GM21360 (cell line): ENCODE results near the gene KXD1.
"Not testable (repeated sequence)": the region's sequence is repeated elsewhere in the genome, so short reads cannot be mapped to it uniquely, and the experiment has no call there.

Experiments
- ATAC-seq: cut with Tn5 transposase; IDR thresholded peaks from one replicate; pipeline ENCODE4 v1.9.1; 2021; ENCODE audit warnings: mild to moderate bottlenecking, moderate library complexity; ENCODE audit not compliant: unreplicated experiment

KXD1 gene, protein sequence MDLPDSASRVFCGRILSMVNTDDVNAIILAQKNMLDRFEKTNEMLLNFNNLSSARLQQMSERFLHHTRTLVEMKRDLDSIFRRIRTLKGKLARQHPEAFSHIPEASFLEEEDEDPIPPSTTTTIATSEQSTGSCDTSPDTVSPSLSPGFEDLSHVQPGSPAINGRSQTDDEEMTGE

DNA sequence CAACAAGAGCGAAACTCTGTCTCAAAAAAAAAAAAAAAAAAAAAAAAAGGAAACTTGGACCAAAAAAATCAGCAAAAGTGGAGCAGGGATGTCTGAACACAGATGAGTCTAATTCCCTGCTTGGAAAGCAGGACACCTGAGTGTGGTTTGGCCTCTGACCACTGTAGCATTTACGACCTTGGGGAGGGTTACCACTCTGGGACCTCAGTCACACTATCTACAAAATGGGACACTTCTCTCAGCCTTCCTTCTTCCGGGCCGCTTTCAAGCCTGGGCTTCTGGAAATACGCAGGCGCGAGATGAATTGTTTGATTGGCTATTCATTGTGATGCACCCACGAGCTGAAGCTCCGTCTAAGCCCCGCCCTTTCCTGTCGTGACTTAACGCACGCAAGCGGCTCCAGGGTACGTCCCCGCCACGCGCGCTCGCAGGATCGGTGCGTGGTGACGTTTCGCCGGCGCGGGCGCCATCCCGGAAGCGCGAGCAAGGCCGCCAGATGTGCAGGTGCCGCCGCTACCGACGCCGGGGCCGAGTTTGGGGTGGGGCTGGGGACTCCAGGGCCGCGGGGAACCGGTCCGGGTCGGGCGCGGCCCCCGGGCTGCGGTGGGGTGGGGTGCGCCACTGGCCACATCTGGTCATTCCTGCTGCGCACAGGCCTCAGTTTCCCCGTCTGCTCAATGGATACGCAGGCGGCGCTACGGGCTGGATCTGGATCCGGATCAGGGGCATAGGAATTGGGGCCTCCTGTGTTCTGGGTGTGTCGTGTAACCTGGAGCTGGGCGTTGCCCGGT is at the start of gene KXD1:
Gene KXD1, plus strand, starts transcription at position 460 of the 791 bp plus-strand sequence. CDS start 4,187 bp downstream, outside the sequence.
- peak; percentile 93 for ATAC-seq

DNA sequence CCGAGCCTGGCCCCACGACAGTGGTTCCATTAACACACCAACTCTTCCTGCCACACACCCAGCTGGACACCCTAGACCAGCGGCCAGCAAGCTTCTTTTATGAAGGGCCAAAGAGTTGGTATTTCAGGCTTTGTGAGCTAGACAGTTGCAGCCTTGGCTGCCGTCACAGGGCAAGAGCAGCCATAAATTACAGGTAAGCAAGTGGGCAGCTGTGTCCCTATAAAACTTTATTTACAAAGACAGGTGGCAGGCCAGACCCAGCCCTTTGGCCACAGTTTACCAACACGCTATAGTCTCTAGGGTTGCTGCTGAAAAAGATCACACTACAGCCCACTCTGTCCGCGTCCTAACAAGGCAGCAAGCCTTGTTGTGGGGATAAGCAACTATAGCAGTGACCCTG is 49.1 kb upstream of the KXD1 start:
- no peak for ATAC-seq

DNA sequence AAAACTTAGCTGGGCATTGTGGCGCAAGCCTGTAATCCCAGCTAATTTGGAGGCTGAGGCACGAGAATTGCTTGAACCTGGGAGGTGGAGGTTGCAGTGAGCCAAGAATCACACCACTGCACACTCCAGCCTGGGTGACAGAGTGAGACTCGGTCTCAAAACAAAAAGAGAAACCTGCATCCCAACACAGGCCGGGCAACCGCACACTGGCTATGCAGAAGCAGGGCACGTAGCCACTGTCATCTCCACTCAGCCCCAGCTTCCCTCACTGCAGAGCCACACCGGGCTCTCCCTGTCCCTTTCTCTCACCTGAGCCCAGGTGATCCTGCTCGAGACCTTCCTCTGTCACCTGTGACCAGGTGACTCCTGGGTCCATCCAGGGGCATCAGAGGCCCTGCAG is 47.5 kb upstream of the KXD1 start:
- ATAC-seq = no peak

DNA sequence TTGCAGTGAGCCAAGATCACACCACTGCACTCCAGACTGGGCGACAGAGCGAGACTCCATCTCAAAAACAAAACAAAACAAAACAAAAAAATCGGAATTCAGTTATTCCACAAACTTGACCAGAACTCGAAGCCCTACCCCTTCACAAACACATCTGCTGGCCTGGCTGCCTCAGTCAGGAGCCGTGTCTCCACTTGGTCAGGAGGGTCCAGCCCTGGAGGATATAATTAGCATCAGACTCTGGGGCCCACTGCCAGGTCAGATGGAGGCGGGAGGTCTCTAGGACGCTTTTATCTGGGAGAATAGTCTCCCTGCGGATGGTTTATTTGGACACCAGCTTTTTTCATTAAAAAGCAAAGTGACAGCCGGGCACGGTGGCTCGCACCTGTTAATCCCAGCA is 43.8 kb upstream of the KXD1 start:
- ATAC-seq = no peak

DNA sequence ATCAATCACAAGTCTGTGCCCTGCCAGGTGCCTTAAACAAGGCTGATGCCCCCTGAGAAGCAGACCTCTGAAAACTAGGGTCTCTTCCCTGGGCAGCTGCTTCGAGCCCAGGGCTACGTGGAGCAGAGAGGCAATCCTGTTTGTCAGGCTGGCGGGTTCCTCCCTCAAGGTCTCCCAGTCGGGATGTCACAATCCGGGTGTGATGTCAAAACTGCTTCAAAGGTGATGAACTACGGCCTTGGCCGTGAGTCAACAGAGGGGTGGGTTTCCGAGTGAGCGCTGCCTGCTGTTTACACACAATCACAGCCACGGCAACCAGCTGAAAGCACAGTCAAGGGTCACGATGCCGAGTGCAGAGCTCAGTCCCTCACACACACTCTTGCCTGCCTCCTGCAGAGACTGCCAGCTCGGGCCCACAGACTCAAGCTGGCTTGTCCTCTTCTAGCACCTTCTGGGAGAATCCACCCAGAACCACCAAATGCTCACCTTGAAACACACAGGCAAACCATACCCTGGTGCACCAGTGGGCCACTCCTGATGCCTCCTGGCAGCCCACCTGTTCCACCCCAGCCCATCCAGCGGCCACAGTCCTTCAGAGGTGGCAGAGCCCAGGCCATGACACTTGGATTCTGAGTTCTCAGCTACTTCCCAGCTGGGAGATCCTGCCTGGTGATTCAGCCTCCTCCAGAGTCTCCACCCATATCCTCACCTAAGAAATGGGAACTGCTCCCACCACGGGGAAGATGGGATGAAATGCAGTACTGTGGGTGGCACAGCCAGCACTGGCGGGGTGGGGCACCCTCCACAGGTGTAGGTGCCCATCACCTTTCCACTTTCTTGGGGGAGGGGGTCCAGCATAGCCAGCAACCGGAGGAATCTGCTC is 42.6 kb upstream of the KXD1 start:
- no peak for ATAC-seq

DNA sequence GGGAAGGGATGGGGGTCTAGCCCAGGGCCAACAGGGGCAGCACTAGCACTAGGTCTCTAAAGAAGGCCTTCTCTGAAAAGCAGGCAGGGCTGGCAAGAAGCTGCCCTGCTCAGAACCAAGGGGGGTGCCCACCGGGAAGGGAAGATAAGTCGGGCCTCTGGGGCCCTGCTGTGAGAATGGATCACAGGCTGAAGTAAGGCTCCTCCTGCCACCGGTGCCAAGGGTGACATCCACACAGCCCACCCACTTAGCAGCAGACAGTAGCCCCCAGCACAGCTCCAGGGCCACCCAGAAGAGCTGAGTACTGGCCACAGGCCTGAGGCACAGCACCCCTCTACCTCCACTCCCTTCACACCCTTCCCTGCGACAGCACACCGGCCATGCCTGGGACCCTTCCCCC is 41.7 kb upstream of the KXD1 start:
- no peak for ATAC-seq

DNA sequence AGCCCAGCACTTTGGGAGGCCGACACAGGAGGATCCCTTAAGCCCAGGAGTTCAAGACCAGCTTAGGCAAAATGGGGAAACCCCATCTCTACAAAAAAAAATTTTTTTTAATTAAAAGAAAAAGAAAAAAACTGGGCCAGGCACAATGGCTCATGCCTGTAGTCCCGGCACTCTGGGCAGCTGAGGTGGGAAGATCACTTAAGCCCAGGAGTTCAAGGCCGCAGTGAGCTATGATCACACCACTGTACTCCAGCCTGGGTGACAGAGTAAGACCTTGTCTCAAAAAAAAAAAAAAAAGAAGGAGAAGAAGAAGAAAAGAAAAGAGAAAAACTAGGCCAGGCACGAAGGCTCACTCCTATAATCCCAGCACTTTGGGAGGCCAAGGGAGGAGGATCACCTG is 40.1 kb upstream of the KXD1 start:
- no peak for ATAC-seq

DNA sequence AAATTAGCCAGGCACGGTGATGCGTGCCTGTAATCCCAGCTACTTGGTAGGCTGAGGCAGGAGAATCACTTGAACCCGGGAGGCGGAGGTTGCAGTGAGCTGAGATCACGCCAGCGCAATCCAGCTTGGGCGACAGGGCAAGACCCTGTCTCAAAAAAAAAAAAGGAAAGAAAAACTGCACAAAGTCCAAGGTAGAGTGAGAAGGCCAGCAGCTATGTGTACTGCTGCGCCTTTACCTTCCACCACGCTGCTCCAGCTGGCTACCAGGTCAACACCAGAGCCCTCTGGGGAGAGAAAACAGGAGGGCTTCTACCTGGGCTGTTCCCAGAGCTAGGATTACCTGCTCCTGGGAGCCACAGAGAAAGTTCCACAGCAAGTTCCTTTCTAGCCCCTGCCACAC is 39.0 kb upstream of the KXD1 start:
- no peak for ATAC-seq

DNA sequence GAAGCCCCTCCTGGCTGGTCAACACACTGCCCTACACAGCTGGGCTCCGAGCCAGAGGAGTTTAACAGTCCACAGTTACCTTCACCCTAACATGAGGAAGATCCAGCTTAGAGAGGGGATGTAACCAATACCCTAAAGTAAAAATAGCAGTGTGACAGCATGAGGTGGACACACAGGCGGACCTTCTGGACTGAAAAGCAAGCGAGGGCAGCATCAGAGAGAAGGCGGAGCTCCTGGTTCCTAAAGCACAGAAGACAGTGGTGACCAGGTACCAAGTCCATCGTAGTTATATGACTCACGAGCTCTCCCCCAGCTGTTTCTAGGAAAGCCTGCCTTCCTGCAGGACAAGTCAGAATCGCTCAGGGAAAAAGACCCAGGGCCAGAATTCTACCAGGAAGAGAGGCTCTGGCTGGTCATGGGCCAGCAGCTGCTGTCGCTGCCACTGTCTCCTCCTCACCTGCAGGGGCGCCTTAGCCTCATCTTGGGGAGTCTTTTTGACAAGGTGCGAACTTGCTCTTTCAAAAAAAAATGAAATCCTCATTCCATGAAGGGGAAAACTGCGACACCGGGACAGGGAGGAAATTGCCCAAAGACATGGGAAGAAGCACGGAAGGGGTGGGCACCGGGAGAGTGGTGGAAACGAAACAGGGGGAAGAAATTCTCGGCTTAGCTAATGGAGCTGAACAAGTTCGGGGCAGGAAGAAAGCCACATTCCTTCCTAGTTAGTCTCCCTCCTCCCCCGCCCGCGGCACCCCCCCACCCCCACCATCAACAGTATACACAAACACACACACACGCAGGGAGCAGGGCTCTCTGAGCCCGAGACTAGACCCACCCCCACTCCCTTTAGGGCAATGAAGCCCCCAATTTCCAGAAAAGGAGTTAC is 37.5 kb upstream of the KXD1 start:
- no peak for ATAC-seq

DNA sequence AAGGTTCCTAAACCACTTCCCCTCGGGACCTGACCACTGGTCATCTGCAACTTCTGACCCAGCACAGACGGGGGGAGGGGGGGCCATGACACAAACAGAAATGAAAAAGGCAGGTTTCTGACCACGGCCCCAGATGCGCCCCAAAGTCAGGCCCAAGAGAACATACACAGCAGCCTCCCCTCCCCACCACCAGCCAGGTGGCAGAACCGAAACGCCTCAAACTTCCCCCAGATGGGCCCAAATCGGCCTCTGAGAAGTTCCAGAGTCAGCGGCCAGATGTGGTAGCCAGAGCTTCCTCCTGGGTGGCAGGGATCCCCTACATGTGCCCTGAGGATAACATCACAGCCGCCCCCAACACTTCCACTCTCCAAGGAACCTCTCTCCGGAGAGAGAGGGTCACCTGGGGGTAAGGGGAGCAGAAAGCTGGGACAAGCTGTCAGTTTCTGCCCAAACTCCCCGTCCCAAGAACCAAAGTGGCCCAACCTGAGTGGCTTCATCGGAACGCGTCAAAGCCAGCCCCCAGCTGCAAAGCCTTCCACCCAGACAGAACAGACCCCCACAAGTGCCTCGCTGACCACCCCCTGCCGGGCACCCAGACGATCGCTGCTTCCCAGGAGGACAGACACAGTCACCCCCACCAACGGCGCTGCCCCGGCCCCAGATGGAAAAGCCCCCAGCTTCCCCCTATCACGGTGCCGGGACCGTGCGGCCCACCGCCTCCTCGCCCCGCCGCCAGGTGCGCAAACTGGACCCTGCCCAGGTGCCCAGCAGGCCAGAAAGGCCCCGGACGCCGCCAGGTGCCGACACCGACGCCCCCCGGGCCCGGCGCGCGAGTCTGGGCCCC is 36.6 kb upstream of the KXD1 start:
- ATAC-seq = no peak

DNA sequence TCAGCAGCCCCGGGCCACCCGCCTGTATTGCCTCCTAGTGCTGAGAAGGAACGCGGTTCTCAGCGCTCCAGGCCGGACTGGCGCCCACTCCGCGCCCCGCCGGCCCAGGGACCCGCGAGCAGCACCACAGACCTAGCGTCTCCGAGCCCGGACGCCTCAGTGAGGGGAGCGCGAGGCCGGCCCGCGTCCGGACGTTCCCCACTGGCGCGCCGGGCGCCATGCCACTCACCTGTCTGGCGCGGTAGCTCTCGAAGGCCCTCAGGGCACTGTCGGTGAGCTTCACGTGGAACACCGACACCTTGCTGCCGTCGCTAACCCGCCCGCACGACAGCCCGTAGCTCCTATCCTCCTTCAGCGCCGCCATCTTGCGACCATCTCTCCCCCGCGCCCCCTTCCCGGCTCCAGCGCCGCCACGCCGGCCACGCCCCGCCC is 36.0 kb upstream of the KXD1 start, which contains the start of gene ELL:
Gene ELL, minus strand, starts transcription at position 379 of the 432 bp plus-strand sequence. Its CDS starts 15 bp downstream, at position 364.
- ATAC-seq = peak; percentile 6

DNA sequence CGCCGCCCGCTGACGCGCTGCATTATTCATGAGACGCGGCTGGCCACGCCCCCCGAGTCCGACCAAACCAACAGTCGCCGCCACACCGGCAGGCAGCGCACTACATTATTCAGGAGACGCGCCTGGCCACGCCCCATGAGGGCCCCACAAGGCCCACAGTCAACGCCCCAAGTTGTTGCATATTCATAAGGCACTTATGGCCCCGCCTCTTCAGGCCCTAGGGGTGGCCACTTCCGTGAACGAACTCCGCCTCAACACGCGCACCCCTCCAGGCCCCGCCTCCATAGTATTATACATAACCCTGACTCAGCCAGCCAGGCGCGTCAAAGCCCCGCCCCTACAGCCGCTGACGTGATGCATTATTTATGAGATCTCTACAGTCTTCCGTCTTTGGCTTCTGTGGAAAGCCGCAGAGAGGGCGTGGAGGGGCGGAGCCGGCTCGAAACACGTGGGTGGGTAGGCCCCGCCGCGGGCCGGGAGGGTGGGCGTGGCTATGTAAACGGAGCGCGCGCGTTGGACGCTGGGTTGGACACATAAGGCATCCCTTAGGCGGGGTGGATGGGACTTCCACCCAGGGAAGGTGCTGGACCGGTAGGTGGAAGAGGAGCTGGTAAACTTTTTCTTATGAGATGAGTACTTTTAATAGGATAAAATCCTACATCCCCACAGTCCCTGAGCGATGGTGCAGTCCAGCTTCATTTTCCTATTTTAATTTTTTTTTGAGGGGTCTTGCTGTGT is 35.4 kb upstream of the KXD1 start:
- peak; percentile 82 for ATAC-seq

DNA sequence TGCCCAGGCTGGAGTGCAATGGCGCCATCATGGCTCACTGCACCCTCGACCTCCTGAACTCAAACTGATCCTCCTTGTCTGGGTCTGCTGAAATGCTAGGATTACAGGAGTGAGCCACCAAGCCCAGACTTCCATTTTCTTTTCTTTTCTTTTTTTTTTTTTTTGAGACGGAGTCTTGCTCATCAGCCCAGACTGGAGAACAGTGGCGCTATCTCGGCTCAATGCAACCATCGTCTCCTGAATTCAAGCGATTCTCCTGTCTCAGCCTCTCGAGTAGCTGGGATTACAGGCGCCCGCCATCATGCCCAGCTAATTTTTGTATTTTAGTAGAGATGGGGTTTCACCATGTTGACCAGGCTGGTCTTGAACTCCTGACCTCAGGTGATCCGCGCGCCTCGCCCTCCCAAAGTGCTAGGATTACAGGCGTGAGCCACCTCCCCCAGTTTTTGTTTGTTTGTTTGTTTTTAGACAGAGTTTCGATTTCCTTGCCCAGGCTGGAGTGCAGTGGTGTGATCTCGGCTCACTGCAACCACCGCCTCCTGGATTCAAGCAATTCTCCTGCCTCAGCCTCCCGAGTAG is 34.7 kb upstream of the KXD1 start:
- ATAC-seq = not testable (repeated sequence)

DNA sequence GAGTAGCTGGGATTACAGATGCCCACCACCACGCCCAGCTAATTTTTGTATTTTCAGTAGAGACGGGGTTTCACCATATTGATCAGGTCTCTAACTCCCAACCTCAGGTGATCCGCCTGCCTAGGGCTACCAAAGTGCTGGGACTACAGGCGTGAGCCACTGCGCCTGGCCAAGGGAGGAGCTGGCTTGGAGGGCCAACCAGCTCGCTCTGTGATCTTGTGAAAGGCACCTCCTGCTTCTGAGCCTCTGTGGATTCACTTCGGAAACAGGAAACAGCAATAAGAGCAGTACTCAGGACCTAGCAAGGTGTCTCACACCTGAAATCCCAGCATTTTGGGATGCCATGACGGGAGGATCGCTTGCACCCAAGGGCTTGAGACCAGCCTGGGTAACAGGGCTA is 33.8 kb upstream of the KXD1 start:
- ATAC-seq = no peak

DNA sequence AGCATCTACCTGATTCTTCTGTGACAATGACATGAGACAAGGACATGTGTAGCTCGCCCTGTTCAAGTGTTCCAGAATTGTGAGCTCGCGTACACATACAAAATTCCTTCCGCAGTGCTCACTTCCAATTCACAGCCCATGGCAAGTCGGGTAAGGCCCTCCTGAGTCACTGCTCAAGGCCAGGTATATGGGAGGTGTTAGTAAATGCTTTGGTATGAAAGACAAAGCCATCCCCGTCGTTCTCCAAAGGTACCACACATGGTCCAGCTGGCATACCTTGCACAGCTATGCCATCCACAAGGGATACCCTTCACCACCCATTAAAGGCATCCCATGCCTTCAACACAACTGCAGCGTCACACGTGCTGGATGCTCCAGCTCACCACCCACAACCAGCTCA is 31.4 kb upstream of the KXD1 start:
- ATAC-seq = no peak

DNA sequence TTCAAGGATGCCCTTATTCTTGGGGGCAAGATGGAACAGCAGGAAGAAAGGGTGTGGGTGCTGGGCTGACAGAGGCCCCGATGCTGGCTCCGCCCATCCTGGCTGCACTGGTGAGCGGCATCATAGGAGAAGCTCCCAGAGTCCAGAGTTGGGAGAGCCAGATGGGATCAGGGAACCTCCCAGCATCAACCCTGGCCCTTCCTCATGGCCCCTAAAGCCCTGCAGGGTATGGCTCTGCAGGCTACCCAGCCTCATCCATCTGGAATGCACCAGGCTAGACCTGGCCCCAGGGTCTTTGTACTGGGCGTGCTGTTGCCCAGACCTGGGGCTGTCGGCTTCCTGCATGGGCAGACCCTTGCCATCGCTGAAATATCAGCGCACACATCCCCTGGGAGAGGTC is 27.9 kb upstream of the KXD1 start:
- ATAC-seq = no peak

DNA sequence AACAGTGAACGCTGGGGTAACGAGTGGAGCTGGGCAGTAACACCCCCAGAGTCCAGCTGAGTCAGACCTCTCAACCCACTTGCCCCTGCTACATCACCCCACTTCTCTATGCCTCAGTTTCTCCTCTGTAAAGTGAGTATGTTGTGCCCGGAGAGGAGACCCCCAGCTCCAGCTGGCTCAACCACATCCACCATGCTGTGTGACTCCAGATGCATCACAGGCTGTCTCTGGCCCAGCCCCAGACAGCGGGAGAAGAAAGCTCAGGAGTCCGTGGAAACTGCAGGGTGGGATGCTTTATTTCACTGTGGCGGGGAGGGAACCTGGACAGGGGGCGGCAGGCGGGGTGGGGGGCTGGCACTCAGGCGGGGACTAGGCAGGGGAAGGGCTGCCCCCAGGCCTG is 26.2 kb upstream of the KXD1 start:
- no peak for ATAC-seq

DNA sequence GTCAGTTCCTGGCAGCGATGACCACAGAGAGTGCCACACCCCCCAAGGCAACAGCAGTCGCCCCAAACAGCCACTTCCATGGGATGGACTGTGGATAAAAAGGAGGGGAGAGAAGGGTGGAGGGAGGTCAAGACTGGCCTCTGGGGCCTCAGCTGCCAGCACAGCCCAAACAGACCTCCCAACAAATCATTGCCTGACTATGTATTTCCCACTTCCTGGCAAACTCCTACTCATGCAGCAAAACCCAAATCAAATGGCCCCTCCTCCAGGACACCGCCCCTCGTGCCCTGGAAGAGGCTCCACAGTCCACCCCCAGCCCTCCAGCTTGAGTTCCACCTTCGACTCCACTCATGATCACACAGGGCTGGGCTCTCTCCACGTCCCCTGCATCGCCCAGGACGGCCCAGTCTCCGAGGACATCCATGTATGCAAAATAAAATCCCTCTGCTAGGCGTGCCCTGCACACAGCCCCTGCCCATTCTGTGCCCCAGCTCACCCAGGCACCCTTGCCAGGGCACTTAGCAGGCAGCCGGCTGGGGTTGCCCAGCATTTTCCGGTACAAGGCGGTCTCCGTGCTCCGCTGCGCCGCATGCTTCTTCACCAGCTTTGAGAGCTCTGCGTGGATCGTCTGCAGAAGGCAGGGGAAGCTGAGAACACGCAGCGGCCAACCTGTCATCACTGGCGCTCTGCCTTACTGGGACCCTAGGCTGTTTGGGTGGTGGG is 25.3 kb upstream of the KXD1 start:
- ATAC-seq = no peak
